Uterus (tissue), 4 donors: ENCODE data around the gene PLXDC2. TPM values are rescaled to one million over a fixed set of nuclear protein-coding genes. Genes with fewer than 3 reads are reported as not detected.

Source experiments
- DNase-seq, 2 donors: peaks; one replicate each; pipeline ENCODE4 v3.0.0-alpha.2; 2019 to 2020
- H3K27ac ChIP-seq, 2 donors: fragments of 200-600 bp; sonication (generic); 1 replicate in 1 of 2; 2 replicates in 1 of 2; pipeline ENCODE4 v1.5.1; 2016 to 2018
- H3K27me3 ChIP-seq, 2 donors: fragments of 200-600 bp; sonication (generic); one replicate each; pipeline ENCODE4 v1.5.1; 2018 to 2019; ENCODE audit warnings: control low read depth in 1 of 2
- H3K36me3 ChIP-seq, 2 donors: fragments of 200-600 bp; sonication (generic); one replicate each; pipeline ENCODE4 v1.5.1; 2019; ENCODE audit warnings: control low read depth in 1 of 2
- H3K4me1 ChIP-seq, 2 donors: fragments of 200-600 bp; sonication (generic); one replicate each; pipeline ENCODE4 v1.5.1; 2018 to 2019; ENCODE audit warnings: control low read depth in 1 of 2
- H3K4me3 ChIP-seq, 2 donors: fragments of 200-600 bp; sonication (generic); 1 replicate in 1 of 2; 2 replicates in 1 of 2; pipeline ENCODE4 v1.5.1; 2018 to 2019; ENCODE audit warnings: mild to moderate bottlenecking in 1 of 2
- H3K9me3 ChIP-seq, 2 donors: fragments of 200-600 bp; sonication (generic); one replicate each; pipeline ENCODE4 v1.5.1; 2019; ENCODE audit warnings: control low read depth in 1 of 2
- POLR2A ChIP-seq, 2 donors: fragments of 450-650 bp; IDR thresholded peaks; one replicate each; pipeline ENCODE4 v1.6.1; 2016; ENCODE audit warnings: antibody characterized with exemption in 2 of 2, mild to moderate bottlenecking in 1 of 2, moderate library complexity in 1 of 2
- intact Hi-C: fragments of 100-400 bp; cut with DNase I; formaldehyde crosslinking; loops from one replicate; pipeline ENCODE4 v1.15.1; 2023; ENCODE audit warnings: low total_unique reads
- total RNA-seq, 4 donors: library from RNA; depleted of rRNA in 3 of 4; stranded (reverse); fragments of >200 nt in 3 of 4; gene quantifications; one replicate each; pipeline versions ENCODE4 v1.1.0 to v1.2.4, GENCODE V29; 2014 to 2023
- TF ChIP-seq, protein P1 (sequence below), 4 experiments: fragments of 200-600 bp in 2 of 4; fragments of 450-650 bp in 2 of 4; sonication (generic) in 2 of 4; IDR thresholded peaks; one replicate each; pipeline ENCODE4 v1.5.1; 2016 to 2019; ENCODE audit warnings: antibody characterized with exemption in 4 of 4, mild to moderate bottlenecking in 2 of 4, moderate library complexity in 1 of 4
- donor health status: DM: yes; HTN: yes; CAD: no.

The PLXDC2 gene
- total RNA-seq, 4 donors from 2014 or later: 39.4 to 59.2 (median 52.2) TPM

DNA sequence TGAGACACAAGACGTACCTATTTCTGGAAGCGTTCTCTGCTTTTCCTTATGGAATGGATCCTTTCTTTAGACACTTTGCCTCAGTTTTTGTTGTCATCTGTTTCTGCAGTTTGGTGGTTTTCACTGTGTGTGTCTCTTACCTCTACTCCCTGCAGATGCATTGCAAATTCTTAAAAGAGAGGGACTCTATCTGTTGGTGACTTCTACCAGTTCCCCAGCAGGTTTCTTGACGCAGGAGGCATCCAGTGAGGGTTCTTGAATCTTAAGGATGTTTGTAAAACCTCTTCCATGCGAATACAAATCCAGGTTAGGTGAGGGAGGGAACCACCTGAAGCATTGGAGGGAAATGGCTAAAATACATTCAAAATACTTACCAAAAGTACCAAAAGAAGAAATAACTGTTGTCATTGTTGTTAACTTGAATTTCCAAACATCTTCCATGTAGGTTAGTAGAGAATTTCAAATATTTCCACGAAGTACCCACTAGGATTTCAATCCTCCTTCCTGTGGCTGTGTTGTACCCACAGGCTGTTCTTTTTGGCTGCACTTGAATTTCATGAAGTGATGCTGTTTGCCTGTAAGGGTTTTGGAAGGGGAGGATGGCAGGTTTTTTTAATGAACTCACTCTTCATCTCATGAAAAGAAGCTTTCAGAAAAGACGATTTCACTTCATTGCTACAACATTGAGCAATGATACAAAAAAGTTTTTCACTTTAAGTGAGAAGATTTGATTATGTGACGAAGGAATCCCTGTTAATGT, 32.2 kb downstream of the PLXDC2 start:
- intact Hi-C loops: no loop called here
- H3K4me3 ChIP-seq: no peak overlapping the region
- no peak overlapping the region for H3K27ac ChIP-seq
- peaks cover 0 to 4% of the 10 kb centered on the region in 2 donors for H3K4me1 ChIP-seq
- H3K9me3 ChIP-seq: no peaks in the 10 kb centered on the region
- no peak for DNase-seq
- no peaks in the 10 kb centered on the region for H3K27me3 ChIP-seq
- TF ChIP-seq POLR2A (IDR thresholded peaks at IDR 0.05): no peak
- TF ChIP-seq, protein P1, sequence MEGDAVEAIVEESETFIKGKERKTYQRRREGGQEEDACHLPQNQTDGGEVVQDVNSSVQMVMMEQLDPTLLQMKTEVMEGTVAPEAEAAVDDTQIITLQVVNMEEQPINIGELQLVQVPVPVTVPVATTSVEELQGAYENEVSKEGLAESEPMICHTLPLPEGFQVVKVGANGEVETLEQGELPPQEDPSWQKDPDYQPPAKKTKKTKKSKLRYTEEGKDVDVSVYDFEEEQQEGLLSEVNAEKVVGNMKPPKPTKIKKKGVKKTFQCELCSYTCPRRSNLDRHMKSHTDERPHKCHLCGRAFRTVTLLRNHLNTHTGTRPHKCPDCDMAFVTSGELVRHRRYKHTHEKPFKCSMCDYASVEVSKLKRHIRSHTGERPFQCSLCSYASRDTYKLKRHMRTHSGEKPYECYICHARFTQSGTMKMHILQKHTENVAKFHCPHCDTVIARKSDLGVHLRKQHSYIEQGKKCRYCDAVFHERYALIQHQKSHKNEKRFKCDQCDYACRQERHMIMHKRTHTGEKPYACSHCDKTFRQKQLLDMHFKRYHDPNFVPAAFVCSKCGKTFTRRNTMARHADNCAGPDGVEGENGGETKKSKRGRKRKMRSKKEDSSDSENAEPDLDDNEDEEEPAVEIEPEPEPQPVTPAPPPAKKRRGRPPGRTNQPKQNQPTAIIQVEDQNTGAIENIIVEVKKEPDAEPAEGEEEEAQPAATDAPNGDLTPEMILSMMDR (IDR thresholded peaks at IDR 0.05): no peak
- H3K36me3 ChIP-seq: no peaks in the 10 kb centered on the region

DNA sequence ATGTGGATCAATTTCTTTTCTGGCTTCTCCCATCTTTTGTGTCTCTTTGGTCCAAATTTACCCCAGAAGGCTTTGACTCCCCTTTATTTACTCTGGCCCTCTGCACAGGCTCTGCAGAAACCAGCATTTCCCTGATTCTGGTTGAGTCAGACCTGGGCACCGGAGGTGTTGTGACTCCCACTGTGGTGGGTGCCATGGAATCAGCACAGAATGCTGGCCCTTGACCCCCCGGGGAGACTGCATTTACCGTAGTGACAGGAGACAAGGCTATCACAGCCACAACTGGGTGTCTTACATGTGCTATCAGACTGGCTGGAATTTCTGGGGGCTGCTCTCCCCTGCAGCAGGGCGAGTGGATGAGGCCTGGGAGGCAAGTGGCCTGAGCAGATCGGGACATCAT, 37.6 kb downstream of the PLXDC2 start:
- TF ChIP-seq, protein P1 (IDR thresholded peaks at IDR 0.05): no peak
- TF ChIP-seq POLR2A (IDR thresholded peaks at IDR 0.05): no peak
- Histone ChIP-seq H3K9me3 (no peaks in the 10 kb centered on the region), H3K27me3 (no peaks in the 10 kb centered on the region), H3K4me1 (no peaks in the 10 kb centered on the region), H3K36me3 (no peaks in the 10 kb centered on the region), H3K4me3 (no peak overlapping the region), H3K27ac (no peak overlapping the region)
- no peak for DNase-seq
- intact Hi-C loops: no loop called here

DNA sequence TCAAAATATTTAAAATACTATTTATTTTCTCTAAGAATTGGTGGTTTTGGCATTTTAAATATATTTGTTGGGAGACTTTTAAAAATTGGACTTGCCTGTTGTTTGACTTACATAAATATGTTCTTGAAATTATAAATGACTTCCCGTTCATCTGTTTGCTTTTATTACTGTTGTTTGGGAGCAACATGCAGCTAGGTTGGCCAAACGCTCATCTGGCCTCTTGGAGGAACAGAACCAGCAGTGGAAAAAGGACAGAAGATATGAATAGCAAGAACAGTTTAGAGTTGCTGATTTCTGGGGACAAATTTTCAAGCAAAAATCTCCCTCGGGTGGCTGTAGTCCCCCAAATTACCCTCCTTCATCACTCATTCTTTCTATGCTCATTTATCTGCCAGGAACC, 41.6 kb downstream of the PLXDC2 start:
- Histone ChIP-seq H3K27me3 (no peaks in the 10 kb centered on the region), H3K27ac (no peak overlapping the region), H3K4me1 (no peaks in the 10 kb centered on the region), H3K9me3 (no peaks in the 10 kb centered on the region), H3K4me3 (no peak overlapping the region), H3K36me3 (no peaks in the 10 kb centered on the region)
- intact Hi-C loops: no loop called here
- TF ChIP-seq POLR2A (IDR thresholded peaks at IDR 0.05): no peak
- TF ChIP-seq, protein P1 (IDR thresholded peaks at IDR 0.05): no peak
- DNase-seq: no peak

DNA sequence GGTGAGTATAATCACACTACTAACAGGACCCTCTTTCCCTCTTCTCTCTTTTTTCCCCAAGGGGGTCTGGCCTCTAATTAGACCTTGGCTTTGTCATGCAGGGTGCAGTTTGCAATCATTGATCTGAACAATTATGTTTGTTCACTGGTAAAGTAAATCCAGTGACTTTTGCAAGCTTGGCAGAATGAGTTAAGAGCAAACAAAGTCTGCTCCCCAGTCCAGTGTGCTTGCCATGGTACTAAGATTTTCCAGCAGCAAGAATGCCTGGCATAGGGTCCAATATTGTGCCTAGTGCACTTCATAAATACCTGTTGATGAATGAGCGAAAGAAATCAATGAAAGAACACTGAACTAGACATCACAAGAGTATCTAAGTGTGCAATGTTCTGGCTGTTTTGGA, 43.9 kb downstream of the PLXDC2 start:
- H3K27me3 ChIP-seq: no peaks in the 10 kb centered on the region

More for the DNA sequence above, 43.9 kb downstream of the PLXDC2 start:
- Histone ChIP-seq H3K4me3 (no peak overlapping the region), H3K9me3 (no peaks in the 10 kb centered on the region), H3K4me1 (no peaks in the 10 kb centered on the region), H3K36me3 (no peaks in the 10 kb centered on the region), H3K27ac (no peak overlapping the region)
- no peak for DNase-seq
- intact Hi-C loops: no loop called here
- TF ChIP-seq, protein P1 (IDR thresholded peaks at IDR 0.05): no peak
- no peak for TF ChIP-seq POLR2A (IDR thresholded peaks at IDR 0.05)
